H1 (cell line): ENCODE results near the gene NLRP12. TPM values are rescaled to one million over a fixed set of nuclear protein-coding genes. Genes with fewer than 3 reads are reported as not detected.
"Not testable (repeated sequence)": the region's sequence is repeated elsewhere in the genome, so short reads cannot be mapped to it uniquely, and the experiment has no call there.

ENCODE experiments used
- CTCF ChIA-PET: fragments of 300-600 bp; sonication (Branson Sonifier 250); formaldehyde crosslinking; loops from one replicate; lab custom pipeline; 2021; ENCODE audit not compliant: partially characterized antibody; lab: Charles Lee
- POLR2A ChIA-PET: fragments of 300-600 bp; sonication (Branson Sonifier 250); formaldehyde crosslinking; loops from one replicate; lab custom pipeline; 2021; ENCODE audit warnings: inconsistent platforms; ENCODE audit not compliant: partially characterized antibody; lab: Charles Lee
- DNase-seq, 2 experiments: peaks; one replicate each; pipeline versions ENCODE4 v3.0.0 to v3.0.0-alpha.2; 2010 to 2022; ENCODE audit warnings: low spot score in 2 of 2, low read depth in 1 of 2, mixed read lengths in 1 of 2
- FAIRE-seq: peaks from 2 replicates; lab custom pipeline; 2011; peaks lifted over from hg19 to GRCh38; lab: Jason Lieb, UNC
- H2AFZ ChIP-seq: 2 replicates; pipeline ENCODE4 v1.8.1; 2012; ENCODE audit warnings: low read length, inconsistent platforms
- H2AK5ac ChIP-seq: 2 replicates; pipeline ENCODE4 v1.6.1; 2013; ENCODE audit warnings: low read depth, low read length
- H2BK120ac ChIP-seq: replicated peaks from 2 replicates; pipeline ENCODE3; 2013; ENCODE audit warnings: low read depth, low read length, inconsistent platforms
- H2BK12ac ChIP-seq: 2 replicates; pipeline ENCODE4 v1.6.1; 2013; ENCODE audit warnings: low read depth, low read length
- H2BK15ac ChIP-seq: 2 replicates; pipeline ENCODE4 v1.6.1; 2013; ENCODE audit warnings: low read length
- H2BK20ac ChIP-seq: 2 replicates; pipeline ENCODE4 v1.6.1; 2013; ENCODE audit warnings: low read length
- H2BK5ac ChIP-seq: 2 replicates; pipeline ENCODE4 v1.6.1; 2013; ENCODE audit warnings: low read depth, low read length
- H3K14ac ChIP-seq: 2 replicates; pipeline ENCODE4 v1.6.1; 2013; ENCODE audit warnings: inconsistent platforms; ENCODE audit not compliant: insufficient read length
- H3K18ac ChIP-seq: 2 replicates; pipeline ENCODE4 v1.6.1; 2013; ENCODE audit warnings: low read length; ENCODE audit errors: extremely low read depth
- H3K23ac ChIP-seq: 2 replicates; pipeline ENCODE4 v1.6.1; 2013; ENCODE audit warnings: inconsistent platforms; ENCODE audit not compliant: insufficient read length
- H3K23me2 ChIP-seq: 2 replicates; pipeline ENCODE4 v1.6.1; 2013; ENCODE audit warnings: low read depth, low read length
- H3K27ac ChIP-seq: 2 replicates; pipeline ENCODE4 v1.6.1; 2011; ENCODE audit warnings: low read depth, low read length, inconsistent platforms
- H3K27me3 ChIP-seq, 4 experiments: replicated peaks in 1 of 4; 1 replicate in 1 of 4; 2 replicates in 3 of 4; pipeline versions ENCODE4 v1.6.1 to v1.8.1; 2011 to 2013; ENCODE audit warnings: low read length in 3 of 4, mild to moderate bottlenecking in 3 of 4, inconsistent platforms in 2 of 4, mixed read lengths in 2 of 4, moderate library complexity in 1 of 4; ENCODE audit not compliant: control insufficient read depth in 3 of 4, insufficient read depth in 3 of 4; ENCODE audit errors: extremely low read depth in 1 of 4
- H3K36me3 ChIP-seq, 4 experiments: 2 replicates each; pipeline versions ENCODE4 v1.6.1 to v1.8.1; 2011 to 2013; ENCODE audit warnings: mild to moderate bottlenecking in 4 of 4, low read length in 3 of 4, moderate library complexity in 2 of 4, control low read depth in 1 of 4, inconsistent platforms in 1 of 4; ENCODE audit not compliant: insufficient read depth in 4 of 4, control insufficient read depth in 2 of 4
- H3K4ac ChIP-seq: replicated peaks from 2 replicates; pipeline ENCODE3; 2013; ENCODE audit warnings: low read length, low read depth, mixed read lengths, inconsistent platforms; ENCODE audit not compliant: insufficient read length
- H3K4me1 ChIP-seq, 4 experiments: replicated peaks in 1 of 4; 1 replicate in 1 of 4; 2 replicates in 3 of 4; pipeline versions ENCODE4 v1.6.1 to v1.8.1; 2011 to 2013; ENCODE audit warnings: low read length in 3 of 4, inconsistent platforms in 2 of 4, mixed read lengths in 1 of 4; ENCODE audit not compliant: insufficient read depth in 4 of 4, control insufficient read depth in 3 of 4
- H3K4me2 ChIP-seq, 2 experiments: 2 replicates each; pipeline versions ENCODE4 v1.6.1 to v1.8.1; 2011 to 2013; ENCODE audit warnings: low read depth in 2 of 2, low read length in 2 of 2, control low read depth in 1 of 2, inconsistent platforms in 1 of 2, mild to moderate bottlenecking in 1 of 2; ENCODE audit not compliant: insufficient read depth in 1 of 2
- H3K4me3 ChIP-seq, 4 experiments: fragments of 200-600, 300-600 bp in 1 of 4; sonication (generic), shearing (Covaris generic), sonication (Bioruptor Twin) in 1 of 4; 2 replicates each; pipeline versions ENCODE4 v1.5.1 to v1.8.1; 2011 to 2016; ENCODE audit warnings: low read length in 4 of 4, low read depth in 3 of 4, control low read depth in 2 of 4, inconsistent platforms in 2 of 4, mild to moderate bottlenecking in 2 of 4, mixed read lengths in 1 of 4, moderate library complexity in 1 of 4; ENCODE audit not compliant: insufficient read depth in 2 of 4; ENCODE audit errors: extremely low read depth in 1 of 4
- H3K56ac ChIP-seq: replicated peaks from 2 replicates; pipeline ENCODE3; 2013; ENCODE audit warnings: low read depth, mild to moderate bottlenecking, mixed read lengths, low read length, inconsistent platforms; ENCODE audit not compliant: insufficient read length
- H3K79me1 ChIP-seq: 2 replicates; pipeline ENCODE4 v1.6.1; 2013; ENCODE audit warnings: low read depth, low read length, control low read depth
- H3K79me2 ChIP-seq, 2 experiments: 2 replicates each; pipeline versions ENCODE4 v1.6.1 to v1.8.1; 2012 to 2013; ENCODE audit warnings: low read length in 2 of 2, mild to moderate bottlenecking in 2 of 2, inconsistent platforms in 1 of 2; ENCODE audit not compliant: insufficient read depth in 2 of 2, control insufficient read depth in 1 of 2
- H3K9ac ChIP-seq, 4 experiments: replicated peaks in 1 of 4; 1 replicate in 1 of 4; 2 replicates in 3 of 4; pipeline versions ENCODE4 v1.6.1 to v1.8.1; 2011 to 2013; ENCODE audit warnings: low read depth in 3 of 4, low read length in 3 of 4, control low read depth in 2 of 4, mild to moderate bottlenecking in 2 of 4, moderate library complexity in 2 of 4, inconsistent platforms in 1 of 4; ENCODE audit errors: extremely low read depth in 1 of 4
- H3K9me3 ChIP-seq, 2 experiments: 2 replicates each; pipeline versions ENCODE4 v1.6.1 to v1.8.1; 2012 to 2013; ENCODE audit warnings: mild to moderate bottlenecking in 2 of 2, moderate library complexity in 2 of 2, control low read depth in 1 of 2, inconsistent platforms in 1 of 2, low read depth in 1 of 2, low read length in 1 of 2, mixed read lengths in 1 of 2; ENCODE audit not compliant: insufficient read depth in 2 of 2
- H4K20me1 ChIP-seq, 2 experiments: replicated peaks in 1 of 2; 2 replicates each; pipeline versions ENCODE3 to v1.8.1; 2011 to 2013; ENCODE audit warnings: inconsistent platforms in 2 of 2, low read length in 2 of 2, mild to moderate bottlenecking in 1 of 2; ENCODE audit not compliant: insufficient read depth in 2 of 2, control insufficient read depth in 1 of 2
- H4K5ac ChIP-seq: 2 replicates; pipeline ENCODE4 v1.6.1; 2013; ENCODE audit warnings: low read length, low read depth, mixed read lengths, inconsistent platforms; ENCODE audit not compliant: insufficient read length
- H4K8ac ChIP-seq: 2 replicates; pipeline ENCODE4 v1.8.0; 2013; ENCODE audit warnings: mild to moderate bottlenecking, moderate library complexity, low read length, inconsistent platforms; ENCODE audit not compliant: insufficient read depth; ENCODE audit errors: extremely low read depth
- H4K91ac ChIP-seq: replicated peaks from 2 replicates; pipeline ENCODE3; 2013; ENCODE audit warnings: low read length, mixed read lengths, inconsistent platforms; ENCODE audit not compliant: insufficient read length
- WGBS, 2 experiments: shearing (Covaris generic) in 1 of 2; methylation state at CpG; one replicate each; pipeline versions ENCODE4 v1.1.6 to v1.1.7; 2013 to 2015; ENCODE audit warnings: low lambda C conversion rate in 2 of 2, mixed read lengths in 2 of 2, inconsistent platforms in 1 of 2, low coverage in 1 of 2, missing lambda C conversion rate in 1 of 2; ENCODE audit not compliant: insufficient replicate concordance in 2 of 2, insufficient coverage in 1 of 2, insufficient read length in 1 of 2; ENCODE audit errors: extremely low coverage in 1 of 2, missing lambda C conversion rate in 1 of 2; 5-methylcytosine and 5-hydroxymethylcytosine counted together
- polyA plus RNA-seq, 7 experiments: library from polyadenylated mRNA; depleted of rRNA in 3 of 7; stranded (reverse) in 5 of 7; unstranded in 2 of 7; fragments of >200 nt in 5 of 7; fragments of 200-250 nt in 2 of 7; gene quantifications; 1 replicate in 5 of 7; 2 replicates in 1 of 7; 4 replicates in 1 of 7; pipeline versions ENCODE4 v1.2.1 to v1.2.3, GENCODE V29; 2011 to 2013; ENCODE audit warnings: missing spikeins in 2 of 7, mixed read lengths in 2 of 7
- total RNA-seq: library from RNA; stranded (reverse); fragmentation: NEBNext Ultra II Directional; extraction: Animal tissue kit (Norgen Biotek cat#: 25700); gene quantifications from 2 replicates; pipeline ENCODE4 v1.2.1, GENCODE V29; 2021

The NLRP12 gene
- total and polyA plus RNA-seq, 2 of the 8 experiments (the other 6 are each of a cell fraction or from before 2014, with no cell fraction given): 1.0 to 1.8 TPM

DNA sequence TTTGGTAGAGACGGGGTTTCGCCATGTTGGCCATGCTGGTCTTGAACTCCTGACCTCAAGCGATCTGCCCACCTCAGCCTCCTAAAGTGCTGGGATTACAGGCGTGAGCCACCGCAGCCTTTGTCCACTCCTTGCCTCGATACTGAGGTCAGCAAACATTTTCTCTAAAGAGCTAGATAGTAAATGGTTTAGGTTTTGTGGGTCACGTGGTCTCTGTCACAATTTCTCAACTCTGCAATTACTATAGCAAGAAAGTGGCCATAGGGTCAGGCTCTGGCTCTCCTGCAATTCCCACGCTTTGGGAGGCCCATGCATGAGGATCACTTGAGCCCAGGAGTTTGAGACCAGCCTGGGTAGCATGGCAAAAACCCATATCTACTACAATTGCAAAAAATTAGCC is 42.8 kb downstream of the NLRP12 start:
- peak overlapping the region; percentile 71; the same call in 1 of the 2 replicates for H4K8ac ChIP-seq
- POLR2A ChIA-PET: interaction anchor here (0.5 to 2.4 kb wide), 3 partner anchors 9 to 144 kb away, joined by 4 to 8 read pairs (median 5); partner anchors contain the start of gene MYADM
- not testable (repeated sequence) for H3K27ac ChIP-seq

More for the DNA sequence above, 42.8 kb downstream of the NLRP12 start:
- not testable (repeated sequence) for H3K23me2 ChIP-seq, H4K91ac ChIP-seq, H4K20me1 ChIP-seq, H3K14ac ChIP-seq, H3K4me2 ChIP-seq, H3K4ac ChIP-seq, H3K18ac ChIP-seq, FAIRE-seq, H2AFZ ChIP-seq, H3K56ac ChIP-seq, H3K4me3 ChIP-seq, H3K79me1 ChIP-seq, H2BK15ac ChIP-seq, H4K5ac ChIP-seq, H3K4me1 ChIP-seq, H2AK5ac ChIP-seq, H3K23ac ChIP-seq, H2BK120ac ChIP-seq, H3K27me3 ChIP-seq, H3K79me2 ChIP-seq, H3K9ac ChIP-seq, H3K36me3 ChIP-seq, DNase-seq
- CTCF ChIA-PET: interaction anchor here (0.9 to 1.3 kb wide), 3 partner anchors 10 to 28 kb away, joined by 3 to 5 read pairs (median 4); no protein-coding TSS in a partner anchor
- Histone ChIP-seq H3K9me3 (peaks cover 10 to 19% of the 10 kb centered on the region in 2 experiments; a peak in 3 of 4 replicates), H2BK12ac (0 out of 2 replicates have a peak overlapping the region, but pooled peaks have one; percentile 60), H2BK20ac (peak overlapping the region; percentile 68; the same call in 1 of the 2 replicates), H2BK5ac (peak overlapping the region; percentile 98; the same call in 1 of the 2 replicates)
- 87% methylated on average over 8 of the region's 8 CpGs; no CpG with 5 or more reads in 1 of the 2 experiments for WGBS, 2 experiments
